HEK293 (cell line): ENCODE results near the gene CGB2.
"Not testable (repeated sequence)": the region's sequence is repeated elsewhere in the genome, so short reads cannot be mapped to it uniquely, and the experiment has no call there.

Experiments
- CTCF ChIA-PET: fragments of 350-600 bp; formaldehyde crosslinking; extraction: SDS; loops from one replicate; lab custom pipeline; 2021; ENCODE audit warnings: antibody characterized with exemption; lab: Yijun Ruan, JAX
- POLR2A ChIA-PET: fragments of 300-600 bp; formaldehyde crosslinking; extraction: SDS; loops from one replicate; lab custom pipeline; 2020; ENCODE audit warnings: antibody characterized with exemption, inconsistent platforms; lab: Yijun Ruan, JAX
- H3K27ac ChIP-seq: fragments of 200-500 bp; sonication (Bioruptor generic); 2 replicates; pipeline ENCODE4 v1.5.1; 2014; ENCODE audit warnings: low read depth, low read length, control low read depth, inconsistent platforms; ENCODE audit errors: extremely low read depth
- H3K36me3 ChIP-seq, 2 experiments: fragments of 200-500 bp in 1 of 2; sonication (Bioruptor generic) in 1 of 2; 1 replicate in 1 of 2; 2 replicates in 1 of 2; pipeline ENCODE4 v1.5.1; 2014 to 2017; ENCODE audit warnings: inconsistent platforms in 2 of 2, low read length in 2 of 2; ENCODE audit not compliant: control insufficient read depth in 2 of 2, insufficient read depth in 1 of 2
- H3K4me1 ChIP-seq: fragments of 200-500 bp; sonication (Bioruptor generic); 2 replicates; pipeline ENCODE4 v1.5.1; 2014; ENCODE audit warnings: mild to moderate bottlenecking, low read length, inconsistent platforms; ENCODE audit not compliant: control insufficient read depth, insufficient read depth
- H3K4me3 ChIP-seq: 2 replicates; pipeline ENCODE4 v1.5.1; 2011; ENCODE audit warnings: low read depth, mild to moderate bottlenecking, control low read depth, low read length, moderate library complexity
- H3K9me3 ChIP-seq: fragments of 200-500 bp; sonication (Bioruptor generic); 2 replicates; pipeline ENCODE4 v1.5.1; 2014; ENCODE audit warnings: low read depth, low read length, inconsistent platforms; ENCODE audit not compliant: control insufficient read depth, insufficient read depth
- BCL11A ChIP-seq: fragments of 450-650 bp; formaldehyde crosslinking; IDR thresholded peaks from 2 replicates; pipeline ENCODE4 v1.5.1; 2016; ENCODE audit warnings: low read depth, missing biosample characterization, missing genetic modification characterization
- GLIS2 ChIP-seq: fragments of 450-650 bp; formaldehyde crosslinking; IDR thresholded peaks from 2 replicates; pipeline ENCODE4 v1.5.1; 2016; ENCODE audit warnings: missing biosample characterization, missing genetic modification characterization
- SCRT2 ChIP-seq: fragments of 450-650 bp; formaldehyde crosslinking; IDR thresholded peaks from 2 replicates; pipeline ENCODE4 v1.5.1; 2016; ENCODE audit warnings: missing biosample characterization, missing genetic modification characterization
- TCF7L2 ChIP-seq: IDR thresholded peaks from 2 replicates; pipeline ENCODE4 v1.6.1; 2011; ENCODE audit warnings: low read depth, mild to moderate bottlenecking, inconsistent platforms, low read length, moderate library complexity, borderline replicate concordance
- ZBTB21 ChIP-seq: fragments of 450-650 bp; formaldehyde crosslinking; IDR thresholded peaks from 2 replicates; pipeline ENCODE4 v1.5.1; 2017; ENCODE audit warnings: missing biosample characterization, missing genetic modification characterization
- ZFP3 ChIP-seq: fragments of 450-650 bp; formaldehyde crosslinking; IDR thresholded peaks from 2 replicates; pipeline ENCODE4 v1.5.1; 2016; ENCODE audit warnings: low read depth, missing biosample characterization, missing genetic modification characterization
- ZNF112 ChIP-seq: fragments of 450-650 bp; formaldehyde crosslinking; IDR thresholded peaks from 2 replicates; pipeline ENCODE4 v1.5.0; 2017; ENCODE audit warnings: missing biosample characterization, missing genetic modification characterization
- ZNF146 ChIP-seq: fragments of 450-650 bp; formaldehyde crosslinking; IDR thresholded peaks from 2 replicates; pipeline ENCODE4 v1.5.1; 2016; ENCODE audit warnings: missing biosample characterization, missing genetic modification characterization
- ZNF2 ChIP-seq: fragments of 450-650 bp; formaldehyde crosslinking; IDR thresholded peaks from 2 replicates; pipeline ENCODE4 v1.5.1; 2016; ENCODE audit warnings: missing biosample characterization, missing genetic modification characterization
- ZNF202 ChIP-seq: fragments of 450-650 bp; formaldehyde crosslinking; IDR thresholded peaks from 2 replicates; pipeline ENCODE4 v1.5.1; 2016; ENCODE audit warnings: missing biosample characterization, missing genetic modification characterization, borderline replicate concordance
- ZNF292 ChIP-seq: fragments of 450-650 bp; formaldehyde crosslinking; IDR thresholded peaks from 2 replicates; pipeline ENCODE4 v1.5.1; 2016; ENCODE audit warnings: low read depth, missing biosample characterization, missing genetic modification characterization, borderline replicate concordance
- ZNF335 ChIP-seq: fragments of 450-650 bp; formaldehyde crosslinking; conservative IDR thresholded peaks from 2 replicates; pipeline ENCODE4 v1.5.1; 2016; ENCODE audit warnings: missing biosample characterization, missing genetic modification characterization
- ZNF366 ChIP-seq: fragments of 450-650 bp; formaldehyde crosslinking; conservative IDR thresholded peaks from 2 replicates; pipeline ENCODE4 v1.5.1; 2016; ENCODE audit warnings: missing biosample characterization, missing genetic modification characterization
- ZNF514 ChIP-seq: fragments of 450-650 bp; formaldehyde crosslinking; IDR thresholded peaks from 2 replicates; pipeline ENCODE4 v1.5.1; 2016; ENCODE audit warnings: missing biosample characterization, missing genetic modification characterization
- ZNF544 ChIP-seq: fragments of 450-650 bp; formaldehyde crosslinking; IDR thresholded peaks from 2 replicates; pipeline ENCODE4 v1.5.0; 2017; ENCODE audit warnings: missing biosample characterization, missing genetic modification characterization
- ZNF629 ChIP-seq: fragments of 450-650 bp; formaldehyde crosslinking; IDR thresholded peaks from 2 replicates; pipeline ENCODE4 v1.5.1; 2017; ENCODE audit warnings: missing biosample characterization, missing genetic modification characterization
- ZNF658 ChIP-seq: fragments of 450-650 bp; formaldehyde crosslinking; IDR thresholded peaks from 2 replicates; pipeline ENCODE4; 2016; ENCODE audit warnings: missing biosample characterization, missing genetic modification characterization
- ZNF701 ChIP-seq: fragments of 450-650 bp; formaldehyde crosslinking; IDR thresholded peaks from 2 replicates; pipeline ENCODE4 v1.5.1; 2016; ENCODE audit warnings: missing biosample characterization, missing genetic modification characterization
- ZNF792 ChIP-seq: fragments of 450-650 bp; formaldehyde crosslinking; IDR thresholded peaks from 2 replicates; pipeline ENCODE4 v1.5.1; 2016; ENCODE audit warnings: missing biosample characterization, missing genetic modification characterization
- TF ChIP-seq, protein P1 (sequence below): fragments of 450-650 bp; formaldehyde crosslinking; IDR thresholded peaks from 2 replicates; pipeline ENCODE4 v1.5.1; 2016; ENCODE audit warnings: missing biosample characterization, missing genetic modification characterization
- TF ChIP-seq, protein P2 (sequence below): fragments of 450-650 bp; formaldehyde crosslinking; IDR thresholded peaks from 2 replicates; pipeline ENCODE4 v1.5.0; 2017; ENCODE audit warnings: missing biosample characterization, missing genetic modification characterization, borderline replicate concordance
- TF ChIP-seq, protein P3 (sequence below): fragments of 450-650 bp; formaldehyde crosslinking; IDR thresholded peaks from 2 replicates; pipeline ENCODE4 v1.5.1; 2016; ENCODE audit warnings: missing biosample characterization, missing genetic modification characterization

CGB2 gene

DNA sequence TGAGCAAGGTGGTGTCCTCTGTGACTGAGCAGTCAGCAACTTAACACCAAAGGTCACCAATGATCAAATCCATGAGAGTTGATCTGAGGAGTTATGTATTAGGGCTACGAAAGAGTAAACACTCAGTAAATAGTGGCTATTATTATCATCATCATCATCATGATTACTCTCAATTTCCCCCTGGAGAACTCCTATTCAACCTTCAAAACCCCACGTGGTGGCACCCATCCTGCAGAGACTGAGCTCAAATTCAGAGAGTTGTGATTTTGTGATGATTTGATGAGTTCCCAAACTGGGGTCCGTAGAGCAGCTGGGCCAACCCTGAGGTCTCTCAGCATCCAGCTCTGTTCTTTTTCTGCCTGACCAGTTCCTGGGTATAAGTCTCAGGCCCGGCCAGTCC lies 18.1 kb downstream of the CGB2 start:
- CTCF ChIA-PET: interaction anchor here (0.6 kb wide), 1 partner anchor 56 kb away, joined by 3 read pairs; the partner anchor contains the start of gene RUVBL2
- H3K27ac ChIP-seq, H3K9me3 ChIP-seq, POLR2A ChIA-PET, H3K36me3 ChIP-seq, H3K4me1 ChIP-seq, H3K4me3 ChIP-seq: not testable (repeated sequence)
- TF ChIP-seq ZFP3: peak; percentile 89

DNA sequence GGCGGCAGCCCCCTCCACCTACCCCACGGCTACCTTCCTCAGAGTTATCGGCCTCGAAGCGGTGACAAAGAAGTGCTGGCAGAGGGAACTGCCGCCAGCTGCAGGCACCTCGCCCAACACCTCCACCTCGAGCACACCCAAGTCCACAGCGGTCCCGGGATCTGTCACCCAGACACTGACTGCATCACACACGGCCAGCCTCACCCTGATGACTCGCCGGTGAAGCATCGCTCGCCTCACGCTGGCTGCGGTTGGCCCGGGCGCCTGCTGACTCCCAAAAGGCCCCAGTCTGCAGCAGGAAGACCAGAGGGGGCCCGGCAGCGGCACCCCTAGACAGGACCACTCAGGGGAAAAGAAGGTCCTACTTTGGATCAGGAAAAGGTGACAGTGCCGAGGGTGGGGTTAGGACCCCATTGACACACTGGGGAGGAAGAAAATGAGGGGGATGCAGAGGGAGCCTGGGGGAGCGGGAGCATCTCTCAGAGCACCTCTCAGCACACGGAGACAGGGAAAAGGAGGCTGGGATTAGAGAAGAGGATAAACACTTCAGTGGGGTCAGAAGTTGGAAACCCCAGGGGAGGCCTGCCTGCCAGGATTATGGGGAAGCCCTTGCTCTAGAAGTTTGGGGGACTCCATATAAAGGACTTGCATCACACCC lies 18.8 kb downstream of the CGB2 start:
- H3K36me3 ChIP-seq, CTCF ChIA-PET, H3K9me3 ChIP-seq, POLR2A ChIA-PET, H3K4me1 ChIP-seq, H3K4me3 ChIP-seq, H3K27ac ChIP-seq: not testable (repeated sequence)
- TF ChIP-seq GLIS2 (tag by site-specific recombination): 0 out of 2 replicates have a peak, but pooled peaks have one; percentile 20
- TF ChIP-seq ZNF629 (tag by site-specific recombination): peak; percentile 39; the same call in 1 of the 2 replicates
- TF ChIP-seq ZBTB21 (tag by site-specific recombination): peak; percentile 48; the same call in 1 of the 2 replicates

DNA sequence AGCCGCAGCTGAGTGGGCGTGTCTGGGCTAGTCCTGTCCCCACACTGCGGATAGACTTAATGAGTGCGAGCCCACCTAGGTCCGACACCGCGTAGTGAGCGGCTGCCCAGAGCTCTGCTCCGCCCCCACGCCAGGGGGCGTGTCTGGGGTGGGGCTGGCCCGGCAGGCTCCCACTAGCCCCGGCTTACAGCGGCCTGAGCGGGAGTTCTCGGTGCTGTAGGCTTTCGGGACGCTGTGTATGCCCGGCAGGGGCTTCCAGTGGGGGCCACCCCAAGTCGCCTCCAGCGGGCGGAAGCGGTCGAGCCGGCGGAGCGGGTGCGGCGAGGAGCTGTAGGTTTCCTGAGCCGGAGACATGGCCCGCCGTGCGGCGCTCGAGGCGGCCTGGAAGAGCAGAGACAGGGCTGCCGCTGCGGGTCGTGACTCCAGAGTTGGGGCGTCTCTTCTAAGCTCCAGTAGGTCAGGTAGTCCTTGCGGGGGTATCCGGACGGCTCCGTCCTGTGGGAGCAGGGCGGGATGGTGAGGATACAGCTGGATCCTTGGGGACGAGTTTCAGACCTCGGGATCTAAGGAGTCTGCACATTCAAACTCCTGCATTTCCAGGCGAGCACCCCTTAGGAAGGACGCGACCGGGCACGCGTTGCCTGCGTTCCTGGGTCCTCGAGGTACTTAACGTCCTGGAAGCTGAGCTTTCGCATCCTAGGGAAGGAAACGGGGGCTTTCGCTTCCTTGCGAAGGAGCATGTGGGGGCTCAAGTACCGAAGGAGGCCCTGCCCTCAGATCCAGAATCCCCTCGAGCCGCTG lies 24.6 kb downstream of the CGB2 start:
- no peak overlapping the region; the same call in 1 of the 2 replicates for H3K27ac ChIP-seq
- H3K36me3 ChIP-seq: no peaks in the 10 kb centered on the region
- no peak for TF ChIP-seq ZFP3
- TF ChIP-seq ZNF112 (tag by site-specific recombination): no peak
- TF ChIP-seq, protein P1, sequence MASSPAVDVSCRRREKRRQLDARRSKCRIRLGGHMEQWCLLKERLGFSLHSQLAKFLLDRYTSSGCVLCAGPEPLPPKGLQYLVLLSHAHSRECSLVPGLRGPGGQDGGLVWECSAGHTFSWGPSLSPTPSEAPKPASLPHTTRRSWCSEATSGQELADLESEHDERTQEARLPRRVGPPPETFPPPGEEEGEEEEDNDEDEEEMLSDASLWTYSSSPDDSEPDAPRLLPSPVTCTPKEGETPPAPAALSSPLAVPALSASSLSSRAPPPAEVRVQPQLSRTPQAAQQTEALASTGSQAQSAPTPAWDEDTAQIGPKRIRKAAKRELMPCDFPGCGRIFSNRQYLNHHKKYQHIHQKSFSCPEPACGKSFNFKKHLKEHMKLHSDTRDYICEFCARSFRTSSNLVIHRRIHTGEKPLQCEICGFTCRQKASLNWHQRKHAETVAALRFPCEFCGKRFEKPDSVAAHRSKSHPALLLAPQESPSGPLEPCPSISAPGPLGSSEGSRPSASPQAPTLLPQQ (tag by site-specific recombination): peak; percentile 50; the same call in 1 of the 2 replicates
- TF ChIP-seq ZNF792 (tag by site-specific recombination): no peak
- TF ChIP-seq, protein P2, sequence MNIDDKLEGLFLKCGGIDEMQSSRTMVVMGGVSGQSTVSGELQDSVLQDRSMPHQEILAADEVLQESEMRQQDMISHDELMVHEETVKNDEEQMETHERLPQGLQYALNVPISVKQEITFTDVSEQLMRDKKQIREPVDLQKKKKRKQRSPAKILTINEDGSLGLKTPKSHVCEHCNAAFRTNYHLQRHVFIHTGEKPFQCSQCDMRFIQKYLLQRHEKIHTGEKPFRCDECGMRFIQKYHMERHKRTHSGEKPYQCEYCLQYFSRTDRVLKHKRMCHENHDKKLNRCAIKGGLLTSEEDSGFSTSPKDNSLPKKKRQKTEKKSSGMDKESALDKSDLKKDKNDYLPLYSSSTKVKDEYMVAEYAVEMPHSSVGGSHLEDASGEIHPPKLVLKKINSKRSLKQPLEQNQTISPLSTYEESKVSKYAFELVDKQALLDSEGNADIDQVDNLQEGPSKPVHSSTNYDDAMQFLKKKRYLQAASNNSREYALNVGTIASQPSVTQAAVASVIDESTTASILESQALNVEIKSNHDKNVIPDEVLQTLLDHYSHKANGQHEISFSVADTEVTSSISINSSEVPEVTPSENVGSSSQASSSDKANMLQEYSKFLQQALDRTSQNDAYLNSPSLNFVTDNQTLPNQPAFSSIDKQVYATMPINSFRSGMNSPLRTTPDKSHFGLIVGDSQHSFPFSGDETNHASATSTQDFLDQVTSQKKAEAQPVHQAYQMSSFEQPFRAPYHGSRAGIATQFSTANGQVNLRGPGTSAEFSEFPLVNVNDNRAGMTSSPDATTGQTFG (tag by site-specific recombination): no peak
- TF ChIP-seq ZNF658 (tag by site-specific recombination): no peak
- no peak for TF ChIP-seq ZNF629 (tag by site-specific recombination)
- TF ChIP-seq, protein P3, sequence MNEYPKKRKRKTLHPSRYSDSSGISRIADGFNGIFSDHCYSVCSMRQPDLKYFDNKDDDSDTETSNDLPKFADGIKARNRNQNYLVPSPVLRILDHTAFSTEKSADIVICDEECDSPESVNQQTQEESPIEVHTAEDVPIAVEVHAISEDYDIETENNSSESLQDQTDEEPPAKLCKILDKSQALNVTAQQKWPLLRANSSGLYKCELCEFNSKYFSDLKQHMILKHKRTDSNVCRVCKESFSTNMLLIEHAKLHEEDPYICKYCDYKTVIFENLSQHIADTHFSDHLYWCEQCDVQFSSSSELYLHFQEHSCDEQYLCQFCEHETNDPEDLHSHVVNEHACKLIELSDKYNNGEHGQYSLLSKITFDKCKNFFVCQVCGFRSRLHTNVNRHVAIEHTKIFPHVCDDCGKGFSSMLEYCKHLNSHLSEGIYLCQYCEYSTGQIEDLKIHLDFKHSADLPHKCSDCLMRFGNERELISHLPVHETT (tag by site-specific recombination): no peak
- TF ChIP-seq ZNF2 (tag by site-specific recombination): no peak
- TF ChIP-seq BCL11A (tag by site-specific recombination): 0 out of 2 replicates have a peak, but pooled peaks have one; percentile 49
- TF ChIP-seq ZNF292 (tag by site-specific recombination): no peak
- TF ChIP-seq TCF7L2: no peak
- TF ChIP-seq ZNF366: no peak
- no peak for TF ChIP-seq ZNF701 (tag by site-specific recombination)
- no peak for TF ChIP-seq ZNF202
- TF ChIP-seq ZNF514 (tag by site-specific recombination): no peak
- TF ChIP-seq SCRT2 (tag by site-specific recombination): no peak
- no peak for TF ChIP-seq ZNF146 (tag by site-specific recombination)
- peak; percentile 52 for TF ChIP-seq ZNF335 (tag by site-specific recombination)
- no peak for TF ChIP-seq ZNF544 (tag by site-specific recombination)

More for the DNA sequence above, 24.6 kb downstream of the CGB2 start:
- H3K4me1 ChIP-seq: no peaks in the 10 kb centered on the region; the same call in 1 of the 2 replicates
- ChIA-PET CTCF (interaction anchor here (0.6 to 2.2 kb wide), 9 partner anchors 13 to 210 kb away, joined by 3 to 17 read pairs (median 3); a partner anchor contains a TSS), POLR2A (interaction anchor here (0.6 to 1.3 kb wide), 7 partner anchors 9 to 424 kb away, joined by 3 to 9 read pairs (median 3); partner anchors contain the start of genes GYS1, NTF4 and RUVBL2)
- H3K4me3 ChIP-seq: peak overlapping the region; percentile 44
- no peaks in the 10 kb centered on the region for H3K9me3 ChIP-seq
